Spleen (tissue), 7 donors: ENCODE data around the gene NRARP.

Experiments
- POLR2A ChIP-seq, 3 donors: fragments of 450-650 bp; IDR thresholded peaks; one replicate each; pipeline ENCODE4 v1.5.1; 2017; ENCODE audit warnings: antibody characterized with exemption in 3 of 3, mild to moderate bottlenecking in 1 of 3
- POLR2AphosphoS5 ChIP-seq, 3 donors: sonication (generic); formaldehyde crosslinking; IDR thresholded peaks; one replicate each; pipeline ENCODE4 v1.5.1; 2017; ENCODE audit warnings: antibody characterized with exemption in 3 of 3
- TF ChIP-seq, protein P1 (sequence below), 11 experiments: fragments of 200-600 bp in 7 of 11; fragments of 450-650 bp in 4 of 11; sonication (generic) in 4 of 11; IDR thresholded peaks in 8 of 11; conservative IDR thresholded peaks in 3 of 11; 1 replicate in 7 of 11; 2 replicates in 4 of 11; pipeline versions ENCODE4 v1.4.0 to v1.8.0; 2016 to 2021; ENCODE audit warnings: antibody characterized with exemption in 11 of 11, inconsistent platforms in 4 of 11, mild to moderate bottlenecking in 1 of 11
- donor health status: DM: no; HTN: no; CAD: no; lungs with moderate emphysema.
- donor health status: DM: no; HTN: no; CAD: no.
- donor health status: DM: no; HTN: no; CAD: no.

DNA sequence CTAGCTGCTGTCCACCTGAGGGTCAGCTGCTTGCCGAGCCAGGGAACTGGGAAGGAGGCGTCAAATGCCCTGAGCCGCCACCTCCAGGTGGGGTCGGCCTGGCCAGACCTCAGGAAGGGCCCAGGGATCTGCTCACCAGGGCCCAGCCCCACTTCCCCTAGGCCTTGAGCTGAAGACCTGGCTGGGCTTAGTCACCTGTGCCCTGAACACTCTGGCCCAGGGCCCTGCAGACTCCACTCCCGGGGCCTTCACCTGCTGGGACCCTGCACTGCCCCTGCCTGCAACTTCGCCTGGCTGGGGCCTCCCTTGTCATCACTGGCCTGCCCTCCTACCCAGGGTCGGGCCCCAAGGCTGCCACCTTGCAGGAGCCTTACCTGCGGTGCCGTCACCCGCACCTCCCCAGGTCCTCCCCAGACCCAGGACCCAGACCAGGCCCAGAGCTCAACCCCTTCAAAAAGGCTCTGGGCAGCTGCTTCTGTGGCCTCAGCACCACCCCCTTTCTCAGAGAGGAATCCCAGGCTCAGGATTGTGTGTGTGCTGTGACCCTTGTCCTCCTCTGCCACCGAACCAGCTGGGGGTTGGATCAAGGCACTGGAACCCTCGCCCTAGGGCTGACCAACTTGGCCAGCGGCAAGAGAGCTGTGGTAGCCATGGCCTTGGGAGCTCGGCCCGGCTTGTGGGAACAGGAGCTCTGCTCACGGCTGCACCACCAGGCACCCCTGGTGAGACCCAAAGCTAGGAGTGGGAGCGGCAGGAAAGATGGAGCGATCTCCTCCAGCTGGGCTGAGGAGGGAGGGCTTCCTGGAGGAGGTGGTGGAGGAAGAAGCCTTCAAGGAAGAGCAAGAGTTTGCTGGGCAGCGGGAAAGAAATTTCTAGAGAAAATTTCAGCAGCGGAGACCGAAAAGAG, 48.1 kb downstream of the NRARP start:
- TF ChIP-seq, protein P1, sequence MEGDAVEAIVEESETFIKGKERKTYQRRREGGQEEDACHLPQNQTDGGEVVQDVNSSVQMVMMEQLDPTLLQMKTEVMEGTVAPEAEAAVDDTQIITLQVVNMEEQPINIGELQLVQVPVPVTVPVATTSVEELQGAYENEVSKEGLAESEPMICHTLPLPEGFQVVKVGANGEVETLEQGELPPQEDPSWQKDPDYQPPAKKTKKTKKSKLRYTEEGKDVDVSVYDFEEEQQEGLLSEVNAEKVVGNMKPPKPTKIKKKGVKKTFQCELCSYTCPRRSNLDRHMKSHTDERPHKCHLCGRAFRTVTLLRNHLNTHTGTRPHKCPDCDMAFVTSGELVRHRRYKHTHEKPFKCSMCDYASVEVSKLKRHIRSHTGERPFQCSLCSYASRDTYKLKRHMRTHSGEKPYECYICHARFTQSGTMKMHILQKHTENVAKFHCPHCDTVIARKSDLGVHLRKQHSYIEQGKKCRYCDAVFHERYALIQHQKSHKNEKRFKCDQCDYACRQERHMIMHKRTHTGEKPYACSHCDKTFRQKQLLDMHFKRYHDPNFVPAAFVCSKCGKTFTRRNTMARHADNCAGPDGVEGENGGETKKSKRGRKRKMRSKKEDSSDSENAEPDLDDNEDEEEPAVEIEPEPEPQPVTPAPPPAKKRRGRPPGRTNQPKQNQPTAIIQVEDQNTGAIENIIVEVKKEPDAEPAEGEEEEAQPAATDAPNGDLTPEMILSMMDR (IDR thresholded peaks at IDR 0.05 in 8 of 11, conservative IDR thresholded peaks at IDR 0.05 in 3 of 11): no peak
- no peak for TF ChIP-seq POLR2A (IDR thresholded peaks at IDR 0.05)
- TF ChIP-seq POLR2AphosphoS5 (IDR thresholded peaks at IDR 0.05): no peak
